Loucy (cell line): Measurements from ENCODE around the gene SRGAP1.

Experiments used
- CTCF ChIP-seq: fragments of 200-600 bp; sonication (generic); conservative IDR thresholded peaks from 2 replicates; pipeline ENCODE4 v1.5.1; 2014; ENCODE audit warnings: mild to moderate bottlenecking, antibody characterized with exemption, low read length
- EZH2phosphoT487 ChIP-seq: fragments of 200-600 bp; IDR thresholded peaks from 2 replicates; pipeline ENCODE4 v1.6.1; 2018; ENCODE audit warnings: antibody characterized with exemption, mild to moderate bottlenecking, moderate library complexity, borderline replicate concordance

- TF ChIP-seq CTCF: no peak
- no peak for TF ChIP-seq EZH2phosphoT487
These were observed 63.1 kb downstream of the SRGAP1 start for GRCh38 chr12:63907561-63907960.
